CD4-positive, alpha-beta T cell treated with Interleukin-17A for 1 hour (primary cell): ENCODE results near the gene PRKRA.
"Not testable (repeated sequence)": the region's sequence is repeated elsewhere in the genome, so short reads cannot be mapped to it uniquely, and the experiment has no call there.

Experiments
- DNase-seq: peaks from one replicate; pipeline ENCODE4 v3.0.0-alpha.2; 2020

The PRKRA gene

GRCh38 chr2:178450774-178451525, at the start of gene PRKRA, which contains the start of gene PJVK:
Gene PRKRA, minus strand, starts transcription at chr2:178451175. Its CDS starts 145 bp downstream, at chr2:178451030.
Gene PJVK, plus strand, starts transcription at chr2:178451378. Its CDS starts 2,032 bp downstream, at chr2:178453410.
- peak; percentile 95 for DNase-seq

- no peak for DNase-seq
These were observed 48.7 kb upstream of the PRKRA start for GRCh38 chr2:178499640-178500039.

- no peak for DNase-seq
These were observed 47.2 kb upstream of the PRKRA start for GRCh38 chr2:178498137-178498536.

GRCh38 chr2:178496049-178496448, 45.1 kb upstream of the PRKRA start:
- DNase-seq = no peak

GRCh38 chr2:178491612-178492011, 40.6 kb upstream of the PRKRA start:
- no peak for DNase-seq

- no peak for DNase-seq
These were observed 34.4 kb upstream of the PRKRA start for GRCh38 chr2:178485356-178485755.

- DNase-seq = no peak
These were observed 33.5 kb upstream of the PRKRA start for GRCh38 chr2:178484245-178485041.

GRCh38 chr2:178482437-178482836, 31.5 kb upstream of the PRKRA start:
- DNase-seq = no peak

GRCh38 chr2:178480227-178481181, 29.5 kb upstream of the PRKRA start, which contains the start of gene PLEKHA3:
Gene PLEKHA3, plus strand, starts transcription at chr2:178480457. Its CDS starts 413 bp downstream, at chr2:178480870.
- DNase-seq = peak; percentile 86

GRCh38 chr2:178479758-178480226, 28.8 kb upstream of the PRKRA start:
- DNase-seq = no peak

GRCh38 chr2:178479275-178479616, 28.3 kb upstream of the PRKRA start:
- DNase-seq = no peak

- DNase-seq = peak; percentile 87
These were observed 27.7 kb upstream of the PRKRA start, which contains the start of gene FKBP7 for GRCh38 chr2:178478439-178479274. Gene FKBP7, minus strand, starts transcription at chr2:178478600. Its CDS starts 101 bp downstream, at chr2:178478499.

GRCh38 chr2:178478130-178478438, 27.1 kb upstream of the PRKRA start:
- no peak for DNase-seq

- DNase-seq = no peak
These were observed 26.6 kb upstream of the PRKRA start for GRCh38 chr2:178477443-178478129.

GRCh38 chr2:178476477-178476876, 25.5 kb upstream of the PRKRA start:
- no peak for DNase-seq

GRCh38 chr2:178474560-178474959, 23.6 kb upstream of the PRKRA start:
- no peak for DNase-seq

GRCh38 chr2:178473931-178474330, 23.0 kb upstream of the PRKRA start:
- no peak for DNase-seq

- DNase-seq = no peak
These were observed 22.4 kb upstream of the PRKRA start for GRCh38 chr2:178473373-178473772.

- not testable (repeated sequence) for DNase-seq
These were observed 20.3 kb upstream of the PRKRA start for GRCh38 chr2:178471313-178471712.

GRCh38 chr2:178469219-178469849, 18.4 kb upstream of the PRKRA start:
- DNase-seq = no peak
